Left ventricle myocardium inferior (tissue), 1 donor: ENCODE measurements around the gene RAB31. TPM values are rescaled to one million over a fixed set of nuclear protein-coding genes. Genes with fewer than 3 reads are reported as not detected.

Experiments
- DNase-seq: peaks from one replicate; pipeline ENCODE4 v3.0.0-alpha.2; 2020
- H3K27ac ChIP-seq: fragments of 200-600 bp; replicated peaks from 2 replicates; pipeline ENCODE4 v1.8.0; 2021
- H3K27me3 ChIP-seq: fragments of 200-600 bp; 2 replicates; pipeline ENCODE4 v1.8.0; 2021; ENCODE audit warnings: low read depth
- H3K36me3 ChIP-seq: fragments of 200-600 bp; 2 replicates; pipeline ENCODE4 v1.8.0; 2021
- H3K4me1 ChIP-seq: fragments of 200-600 bp; 2 replicates; pipeline ENCODE4 v1.8.0; 2021
- H3K4me3 ChIP-seq: fragments of 200-600 bp; 2 replicates; pipeline ENCODE4 v1.8.0; 2021; ENCODE audit warnings: mild to moderate bottlenecking, moderate library complexity
- H3K9me3 ChIP-seq: fragments of 200-600 bp; replicated peaks from 2 replicates; pipeline ENCODE4 v1.8.0; 2021
- CTCF ChIP-seq: fragments of 200-600 bp; IDR thresholded peaks from 2 replicates; pipeline ENCODE4 v1.8.0; 2021; ENCODE audit warnings: antibody characterized with exemption, mild to moderate bottlenecking, borderline replicate concordance
- intact Hi-C: fragments of 100-400 bp; cut with micrococcal nuclease; formaldehyde crosslinking; loops from one replicate; pipeline ENCODE4 v1.11.0; 2022
- total RNA-seq: library from RNA; stranded (reverse); fragmentation: NEBNext Ultra II Directional; extraction: Animal tissue kit (Norgen Biotek cat#: 25700); gene quantifications from one replicate; pipeline ENCODE4 v1.2.1, GENCODE V29; 2021
- donor health status: DM: no; HTN: yes; CAD: no; lungs with severe emphysema.

RAB31 gene
- total RNA-seq, 1 donor from 2014 or later, result 12.0 TPM

- Histone ChIP-seq H3K27me3 (no peaks in the 10 kb centered on the region), H3K36me3 (no peaks in the 10 kb centered on the region), H3K9me3 (no peaks in the 10 kb centered on the region), H3K27ac (peak overlapping the region; percentile 84), H3K4me3 (no peak overlapping the region), H3K4me1 (peaks cover 49% of the 10 kb centered on the region)
- TF ChIP-seq CTCF, result no peak
- DNase-seq, result no peak
- intact Hi-C loops, result no loop called here
Observed at GRCh38 chr18:9845256-9845655, 137.2 kb downstream of the RAB31 start.

GRCh38 chr18:9846162-9846925 is 138.2 kb downstream of the RAB31 start:
- Histone ChIP-seq H3K36me3 (no peaks in the 10 kb centered on the region), H3K27ac (peak overlapping the region; percentile 84), H3K4me1 (peaks cover 47% of the 10 kb centered on the region), H3K4me3 (peak overlapping the region; percentile 42), H3K27me3 (no peaks in the 10 kb centered on the region), H3K9me3 (no peaks in the 10 kb centered on the region)
- DNase-seq, result no peak
- intact Hi-C loops, result no loop called here
- TF ChIP-seq CTCF, result no peak

- no peak for TF ChIP-seq CTCF
- Histone ChIP-seq H3K27ac (peak overlapping the region; percentile 59), H3K27me3 (no peaks in the 10 kb centered on the region), H3K4me3 (no peak overlapping the region), H3K36me3 (no peaks in the 10 kb centered on the region), H3K4me1 (peaks cover 37% of the 10 kb centered on the region), H3K9me3 (no peaks in the 10 kb centered on the region)
- intact Hi-C loops, result no loop called here
- no peak for DNase-seq
Observed at GRCh38 chr18:9848170-9848879, 140.2 kb downstream of the RAB31 start.

- no peak for TF ChIP-seq CTCF
- H3K4me3 ChIP-seq, result peak overlapping the region; percentile 7
- H3K27ac ChIP-seq, result peak overlapping the region; percentile 59
- no peaks in the 10 kb centered on the region for H3K36me3 ChIP-seq
- peaks cover 37% of the 10 kb centered on the region for H3K4me1 ChIP-seq
- no peaks in the 10 kb centered on the region for H3K27me3 ChIP-seq
- intact Hi-C loops, result no loop called here
- H3K9me3 ChIP-seq, result no peaks in the 10 kb centered on the region
- DNase-seq, result peak; percentile 43
Observed at GRCh38 chr18:9849407-9850283, 141.5 kb downstream of the RAB31 start.

- H3K9me3 ChIP-seq, result no peaks in the 10 kb centered on the region
- DNase-seq, result no peak
- H3K36me3 ChIP-seq, result no peaks in the 10 kb centered on the region
- TF ChIP-seq CTCF, result no peak
- peaks cover 36% of the 10 kb centered on the region for H3K4me1 ChIP-seq
- intact Hi-C loops, result no loop called here
- peak overlapping the region; percentile 59 for H3K27ac ChIP-seq
- no peak overlapping the region for H3K4me3 ChIP-seq
- no peaks in the 10 kb centered on the region for H3K27me3 ChIP-seq
Observed at GRCh38 chr18:9850309-9850708, 142.2 kb downstream of the RAB31 start.
